Lower lobe of right lung (tissue), 2 donors: ENCODE data around the gene SCGB1A1. TPM values are rescaled to one million over a fixed set of nuclear protein-coding genes. Genes with fewer than 3 reads are reported as not detected.

Experiments
- ATAC-seq, 2 donors: fragments of 200-7000 bp; cut with Tn5 transposase; one replicate each; pipeline ENCODE4 v1.9.1; 2020 to 2022; ENCODE audit warnings: mild to moderate bottlenecking in 2 of 2, moderate library complexity in 2 of 2
- DNase-seq: peaks from one replicate; pipeline ENCODE4 v3.0.0-alpha.2; 2020
- H3K27ac ChIP-seq: fragments of 200-600 bp; one replicate; pipeline ENCODE4 v1.8.0; 2022
- H3K27me3 ChIP-seq: fragments of 200-600 bp; one replicate; pipeline ENCODE4 v1.8.0; 2022; ENCODE audit warnings: low read depth
- H3K36me3 ChIP-seq: fragments of 200-600 bp; one replicate; pipeline ENCODE4 v1.8.0; 2022; ENCODE audit warnings: mild to moderate bottlenecking
- H3K4me1 ChIP-seq: fragments of 200-600 bp; one replicate; pipeline ENCODE4 v1.8.0; 2022
- H3K4me3 ChIP-seq: fragments of 200-600 bp; one replicate; pipeline ENCODE4 v1.8.0; 2022; ENCODE audit warnings: mild to moderate bottlenecking
- H3K9me3 ChIP-seq: fragments of 200-600 bp; one replicate; pipeline ENCODE4 v1.8.0; 2022
- CTCF ChIP-seq: fragments of 200-600 bp; IDR thresholded peaks from one replicate; pipeline ENCODE4 v1.8.0; 2022; ENCODE audit warnings: antibody characterized with exemption, mild to moderate bottlenecking
- intact Hi-C: fragments of 100-400 bp; cut with DNase I; formaldehyde crosslinking; loops from one replicate; pipeline ENCODE4 v1.11.0; 2022
- total RNA-seq: library from RNA; stranded (reverse); fragmentation: NEBNext Ultra II Directional; extraction: Animal tissue kit (Norgen Biotek cat#: 25700); gene quantifications from one replicate; pipeline ENCODE4 v1.2.1, GENCODE V29; 2021
- donor health status: DM: no; HTN: yes; CAD: no; lungs with severe emphysema.

SCGB1A1 gene
- total RNA-seq, 1 donor from 2014 or later = 3,364 TPM

- no peak overlapping the region for H3K4me3 ChIP-seq
- no peaks in the 10 kb centered on the region for H3K9me3 ChIP-seq
- intact Hi-C loops = no loop called here
- H3K4me1 ChIP-seq = peaks cover 45% of the 10 kb centered on the region
- no peak for ATAC-seq
- H3K27ac ChIP-seq = no peak overlapping the region
- no peak for DNase-seq
- H3K27me3 ChIP-seq = no peaks in the 10 kb centered on the region
- H3K36me3 ChIP-seq = no peaks in the 10 kb centered on the region
- TF ChIP-seq CTCF = no peak
Measured at GRCh38 chr11:62437616-62438015, 18.8 kb downstream of the SCGB1A1 start.

- no peaks in the 10 kb centered on the region for H3K9me3 ChIP-seq
- DNase-seq = no peak
- no peak overlapping the region for H3K4me3 ChIP-seq
- intact Hi-C loops = no loop called here
- no peak for ATAC-seq
- H3K36me3 ChIP-seq = no peaks in the 10 kb centered on the region
- TF ChIP-seq CTCF = no peak
- peaks cover 44% of the 10 kb centered on the region for H3K4me1 ChIP-seq
- no peaks in the 10 kb centered on the region for H3K27me3 ChIP-seq
- no peak overlapping the region for H3K27ac ChIP-seq
Measured at GRCh38 chr11:62438641-62439040, 19.8 kb downstream of the SCGB1A1 start.

GRCh38 chr11:62439785-62440602, 21.2 kb downstream of the SCGB1A1 start:
- no peaks in the 10 kb centered on the region for H3K9me3 ChIP-seq
- no peak overlapping the region for H3K4me3 ChIP-seq
- H3K27me3 ChIP-seq = no peaks in the 10 kb centered on the region
- no peaks in the 10 kb centered on the region for H3K36me3 ChIP-seq
- peak overlapping the region; percentile 79 for H3K27ac ChIP-seq
- TF ChIP-seq CTCF = no peak
- intact Hi-C loops = no loop called here
- peaks cover 49% of the 10 kb centered on the region for H3K4me1 ChIP-seq
- DNase-seq = no peak
- peak in 1 of 2 donors; percentile 28 for ATAC-seq

- Histone ChIP-seq H3K27me3 (no peaks in the 10 kb centered on the region), H3K4me3 (peak overlapping the region; percentile 49), H3K27ac (peak overlapping the region; percentile 93), H3K9me3 (no peaks in the 10 kb centered on the region), H3K4me1 (peaks cover 51% of the 10 kb centered on the region), H3K36me3 (no peaks in the 10 kb centered on the region)
- no peak for DNase-seq
- intact Hi-C loops = no loop called here
- no peak for TF ChIP-seq CTCF
- peak; percentile 52 to 71 for ATAC-seq
Measured at GRCh38 chr11:62443390-62444235, 24.8 kb downstream of the SCGB1A1 start.

- H3K27me3 ChIP-seq = no peaks in the 10 kb centered on the region
- TF ChIP-seq CTCF = no peak
- DNase-seq (peak; percentile 69), ATAC-seq (peak; percentile 67 to 80)
- H3K36me3 ChIP-seq = no peaks in the 10 kb centered on the region
- peak overlapping the region; percentile 49 for H3K4me3 ChIP-seq
- no peaks in the 10 kb centered on the region for H3K9me3 ChIP-seq
- H3K27ac ChIP-seq = peak overlapping the region; percentile 93
- H3K4me1 ChIP-seq = peaks cover 51% of the 10 kb centered on the region
- intact Hi-C loops = no loop called here
Measured at GRCh38 chr11:62444236-62444833, 25.5 kb downstream of the SCGB1A1 start.
